SK-MEL-5 (cell line): ENCODE data around the gene SLC48A1. TPM values are rescaled to one million over a fixed set of nuclear protein-coding genes. Genes with fewer than 3 reads are reported as not detected.

Experiments used
- DNase-seq: peaks from one replicate; pipeline ENCODE4 v3.0.0-alpha.2; 2016; ENCODE audit warnings: low read depth, low spot score
- in situ Hi-C: cut with HindIII; loops from 2 replicates; pipeline ENCODE4 v1.10.0; 2016; ENCODE audit warnings: low sequenced_read_pairs, high pct_unique_total_duplicates, low pct_unique_long_range_greater_than_20kb
- total RNA-seq: library from RNA; depleted of rRNA; stranded (reverse); fragments of >200 nt; shearing (Covaris generic); gene quantifications from 2 replicates; pipeline ENCODE4 v1.2.3, GENCODE V29; 2014; rRNA removed

SLC48A1 gene
- total RNA-seq, 1 experiment from 2014 or later = 12.7 TPM

- peak; percentile 54 for DNase-seq
- in situ Hi-C loops = no loop called here
Measured at GRCh38 chr12:47822863-47823262, 49.8 kb downstream of the SLC48A1 start.

DNA sequence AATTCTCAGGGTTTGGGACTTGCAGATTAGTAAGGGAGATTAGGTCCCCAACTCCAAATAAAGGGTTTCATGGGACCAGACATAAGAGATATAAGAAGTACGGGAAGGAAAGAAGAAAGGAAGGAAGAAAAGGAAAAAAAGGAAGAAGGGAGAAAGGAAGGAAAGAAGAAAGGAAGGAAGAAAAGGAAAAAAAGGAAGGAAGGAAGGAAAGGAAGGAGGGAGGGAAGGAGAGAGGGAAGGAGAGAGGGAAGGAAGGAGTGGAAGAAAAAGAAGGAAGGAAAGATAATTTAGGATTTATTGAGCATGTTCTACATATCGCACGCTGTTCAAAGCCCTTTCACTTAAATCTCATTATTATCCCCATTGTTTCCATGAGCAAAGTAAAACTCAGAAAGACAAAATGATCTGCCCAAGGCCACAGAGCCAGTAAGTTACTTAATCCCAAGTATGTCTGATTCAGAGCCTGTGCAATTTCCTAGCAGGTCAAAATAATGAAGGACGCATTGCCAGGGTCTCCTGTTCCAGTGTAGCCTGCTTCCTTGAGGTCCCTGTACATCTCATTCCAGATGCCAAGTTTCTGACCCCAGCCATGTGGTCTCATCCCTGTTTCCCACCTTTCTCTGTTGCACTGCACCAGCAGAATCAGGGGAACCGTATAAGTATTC, 50.5 kb downstream of the SLC48A1 start:
- no peak for DNase-seq
- in situ Hi-C loops = no loop called here

DNA sequence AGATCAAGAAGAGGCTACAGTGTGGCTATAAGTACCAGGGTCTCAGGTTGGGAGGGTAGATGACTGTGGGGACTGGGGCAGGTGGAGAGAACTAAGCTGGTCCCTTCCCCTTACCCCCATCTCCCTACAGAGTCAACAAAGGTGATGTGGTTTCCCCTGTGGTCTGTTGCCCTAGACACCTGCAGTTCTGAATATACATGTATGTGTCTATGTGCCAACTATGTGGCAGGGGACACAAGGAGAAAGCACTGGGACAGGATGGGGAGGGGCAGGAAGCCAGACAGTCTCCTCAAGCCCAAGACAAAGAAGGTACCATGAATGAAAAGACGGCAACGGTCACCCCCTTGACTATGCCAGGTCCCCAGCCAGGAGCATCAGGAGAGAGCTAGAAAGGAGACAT, 51.2 kb downstream of the SLC48A1 start:
- in situ Hi-C loops = no loop called here
- DNase-seq = no peak

DNA sequence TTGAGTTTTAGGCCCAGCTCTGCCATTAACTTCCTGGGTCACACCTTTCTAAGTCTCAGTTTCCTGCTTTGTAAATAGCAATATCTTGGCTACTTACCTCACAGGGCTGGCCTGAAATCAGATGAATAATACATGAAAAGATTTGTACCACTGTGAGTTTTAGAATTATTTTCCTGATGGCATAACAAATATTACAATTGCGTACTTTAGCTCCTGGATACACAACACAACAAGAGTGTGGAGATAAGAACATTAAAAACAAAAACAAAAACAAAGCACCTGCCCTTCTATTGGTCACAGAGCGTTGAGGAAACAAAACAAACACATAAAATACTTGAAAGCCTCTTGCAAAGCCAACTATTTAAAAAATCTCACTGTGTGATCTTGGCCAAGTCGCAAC, 51.6 kb downstream of the SLC48A1 start:
- DNase-seq = no peak
- in situ Hi-C loops = no loop called here

- in situ Hi-C loops = no loop called here
- no peak for DNase-seq
Measured at GRCh38 chr12:47825173-47825639, 52.2 kb downstream of the SLC48A1 start.

GRCh38 chr12:47828008-47828975, 55.3 kb downstream of the SLC48A1 start:
- in situ Hi-C loops = no loop called here
- DNase-seq = no peak

- in situ Hi-C loops = no loop called here
- DNase-seq = peak; percentile 43
Measured at GRCh38 chr12:47828976-47829482, 56.0 kb downstream of the SLC48A1 start.

DNA sequence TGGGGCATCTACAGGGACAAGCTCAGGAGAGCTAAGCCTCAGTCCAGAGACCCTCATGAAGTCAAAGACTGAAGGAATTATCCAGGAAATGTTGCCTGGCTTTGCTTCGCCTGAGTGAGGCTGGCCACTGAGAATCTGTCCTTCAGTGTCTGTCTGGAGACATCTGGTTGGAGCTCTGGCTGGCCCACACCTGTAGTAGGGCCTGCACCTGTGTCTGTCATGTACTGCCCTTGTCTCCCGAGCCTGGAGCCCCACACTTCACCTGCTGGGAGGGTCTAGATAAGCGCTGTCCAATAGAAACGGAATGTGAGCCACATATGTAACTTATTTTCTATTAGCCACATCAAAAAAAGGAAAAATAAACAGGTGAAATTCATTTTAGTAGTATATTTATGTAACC, 56.5 kb downstream of the SLC48A1 start:
- in situ Hi-C loops = no loop called here
- no peak for DNase-seq

Other genes starting within 250 kb of the SLC48A1 start
- gene RPAP3, start 67.2 kb upstream of the SLC48A1 start, total RNA-seq = 30.0 and 31.7 TPM in 2 replicates
- gene ENDOU, start 47.7 kb upstream of the SLC48A1 start, total RNA-seq = not detected in 2 replicates
- gene RAPGEF3, start 14.4 kb upstream of the SLC48A1 start, total RNA-seq = 1.1 and 1.3 TPM in 2 replicates
- 3.0 and 3.6 TPM in 2 replicates for gene HDAC7, start 46.7 kb downstream of the SLC48A1 start, total RNA-seq
- 1.4 and 1.8 TPM in 2 replicates for gene VDR, start 131.8 kb downstream of the SLC48A1 start, total RNA-seq
- gene TMEM106C, start 190.4 kb downstream of the SLC48A1 start, total RNA-seq = 197 and 206 TPM in 2 replicates
- gene COL2A1, start 231.2 kb downstream of the SLC48A1 start, total RNA-seq = 0.03 TPM in 1 of 2 replicates, not detected in the other